HG02885 (cell line): ENCODE results near the gene BMPER.

Experiments
- ATAC-seq: cut with Tn5 transposase; IDR thresholded peaks from one replicate; pipeline ENCODE4 v1.9.1; 2021; ENCODE audit warnings: mild to moderate bottlenecking; ENCODE audit not compliant: unreplicated experiment, poor library complexity

BMPER gene

DNA sequence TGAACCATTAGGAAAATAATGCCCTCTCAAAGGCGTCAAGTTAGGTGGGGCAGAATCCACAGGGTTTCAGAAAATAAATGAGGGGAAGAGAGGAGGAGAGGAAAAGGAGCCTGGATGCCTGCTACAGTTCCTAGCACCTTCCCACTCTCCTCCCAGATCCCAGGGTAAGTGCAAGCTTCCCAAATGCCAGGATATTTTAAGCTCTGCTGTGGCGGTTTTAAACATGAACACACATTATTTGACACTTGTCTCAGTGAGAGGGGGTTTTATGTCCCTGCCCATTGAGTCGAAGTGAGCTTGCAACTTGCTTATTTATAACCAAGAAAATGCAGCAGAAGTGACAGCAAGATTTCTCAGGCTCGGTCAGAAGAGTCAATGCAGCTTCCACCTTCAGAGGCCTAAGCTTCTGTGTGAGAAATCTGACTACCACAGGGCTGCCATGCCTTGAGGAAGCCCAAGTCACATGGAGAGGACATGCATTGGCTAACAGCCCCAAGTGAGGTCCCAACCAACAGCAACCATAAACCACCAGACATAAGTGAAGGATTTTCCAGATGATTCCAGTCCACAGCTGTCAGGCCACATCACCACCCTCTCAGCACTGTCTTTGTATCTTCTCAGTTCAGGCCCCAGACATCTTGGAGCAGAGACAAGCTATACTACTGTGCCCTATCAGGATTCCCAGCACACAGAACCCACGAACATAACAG is 17.9 kb upstream of the BMPER start:
- ATAC-seq = no peak

DNA sequence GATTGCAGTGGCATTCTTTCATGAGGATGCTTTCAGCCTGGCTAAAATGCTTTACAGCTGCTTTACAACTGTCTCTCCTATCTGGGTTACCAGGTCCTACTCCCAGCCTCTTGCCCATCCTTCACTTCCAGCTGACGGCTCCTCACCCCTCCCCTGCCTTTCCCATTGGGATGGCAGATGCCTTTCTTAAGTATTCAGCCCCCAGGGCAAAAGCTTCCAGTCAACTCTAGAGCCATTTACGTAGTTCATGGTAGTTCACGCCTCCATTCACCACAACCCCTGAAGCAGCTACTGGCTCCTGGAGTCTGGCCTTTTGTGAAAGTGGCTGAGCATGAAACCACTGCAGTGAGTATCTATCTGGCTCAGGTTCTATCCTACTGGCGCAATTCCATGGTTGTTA is 17.2 kb upstream of the BMPER start:
- no peak for ATAC-seq

DNA sequence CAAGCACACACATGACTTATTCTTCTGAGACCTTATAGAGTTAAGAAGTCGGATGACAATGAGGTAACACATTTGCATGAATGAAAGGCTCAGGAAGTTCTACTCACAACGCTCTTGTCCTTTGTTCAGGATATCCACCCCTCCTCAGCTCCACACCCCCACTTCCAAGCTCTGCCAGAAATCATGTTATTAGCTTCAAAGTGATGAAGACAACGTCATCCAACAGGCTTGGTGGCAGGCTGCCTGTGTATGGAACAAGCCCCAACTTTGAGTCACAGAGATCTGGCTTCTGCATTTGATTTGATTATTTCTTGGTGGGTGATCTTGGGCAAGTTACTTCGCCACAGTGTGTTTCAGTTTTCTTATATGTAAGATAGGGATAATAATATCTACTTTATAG is 12.4 kb upstream of the BMPER start:
- no peak for ATAC-seq

GRCh38 chr7:33893377-33893776 is 12.0 kb upstream of the BMPER start:
- no peak for ATAC-seq

DNA sequence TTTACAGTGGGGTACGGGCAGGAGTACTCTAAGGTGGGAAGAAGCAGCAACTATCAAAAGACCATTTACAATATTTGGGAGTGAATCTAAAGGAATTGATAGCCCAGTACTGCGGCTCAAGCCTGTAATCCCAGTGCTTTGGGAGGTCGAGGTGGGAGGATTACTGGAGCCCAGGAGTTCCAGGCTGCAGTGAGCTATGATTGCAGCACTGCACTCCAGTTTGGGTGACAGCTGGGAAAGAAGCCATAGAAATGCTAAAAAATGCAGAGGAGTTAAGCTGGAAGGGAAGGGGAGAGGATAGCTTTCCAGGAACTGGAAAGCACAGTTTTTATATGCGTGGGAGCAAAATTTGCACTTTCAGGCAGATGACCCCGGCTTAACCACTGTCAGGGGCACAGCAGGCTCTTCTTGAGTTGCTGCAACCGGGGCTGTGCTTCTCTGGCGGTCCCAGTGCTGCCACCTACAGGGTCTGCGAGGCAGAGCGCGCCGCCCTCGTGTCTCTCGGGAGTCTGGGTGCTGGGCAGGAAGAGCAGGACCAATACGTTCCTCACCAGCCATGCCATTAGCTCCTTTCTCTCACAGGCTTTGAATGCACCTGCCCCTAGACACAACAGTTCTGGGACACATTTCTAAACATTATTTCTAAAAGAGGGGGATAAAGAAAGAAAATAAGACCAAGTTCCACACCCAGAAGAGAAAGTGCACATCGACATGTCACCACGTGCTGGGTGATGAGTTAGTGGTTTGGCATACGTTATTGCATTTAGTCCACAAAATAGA is 10.1 kb upstream of the BMPER start:
- ATAC-seq = peak; percentile 100

DNA sequence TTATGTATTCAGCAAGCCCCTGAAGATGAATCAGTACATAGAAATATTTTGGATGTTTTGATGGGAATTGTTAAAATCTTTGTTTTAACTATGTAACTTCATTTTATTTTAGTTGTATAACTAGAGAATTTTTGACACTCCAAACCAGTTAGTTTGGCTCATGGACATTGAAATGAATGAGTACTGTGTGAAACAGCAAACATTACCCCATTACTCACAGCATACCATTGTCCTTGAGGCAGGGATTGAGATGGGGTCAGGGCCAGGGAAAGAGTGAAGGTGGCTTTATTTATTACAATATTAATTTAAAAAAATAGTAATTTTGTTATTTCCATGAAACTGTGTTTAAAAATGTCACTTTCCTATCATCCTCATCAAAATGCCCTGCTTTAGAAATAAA is 4.8 kb upstream of the BMPER start:
- ATAC-seq = no peak

- ATAC-seq = no peak
Observed at GRCh38 chr7:33901199-33901598, 4.1 kb upstream of the BMPER start.

GRCh38 chr7:33901847-33902246 is 3.5 kb upstream of the BMPER start:
- ATAC-seq = no peak

DNA sequence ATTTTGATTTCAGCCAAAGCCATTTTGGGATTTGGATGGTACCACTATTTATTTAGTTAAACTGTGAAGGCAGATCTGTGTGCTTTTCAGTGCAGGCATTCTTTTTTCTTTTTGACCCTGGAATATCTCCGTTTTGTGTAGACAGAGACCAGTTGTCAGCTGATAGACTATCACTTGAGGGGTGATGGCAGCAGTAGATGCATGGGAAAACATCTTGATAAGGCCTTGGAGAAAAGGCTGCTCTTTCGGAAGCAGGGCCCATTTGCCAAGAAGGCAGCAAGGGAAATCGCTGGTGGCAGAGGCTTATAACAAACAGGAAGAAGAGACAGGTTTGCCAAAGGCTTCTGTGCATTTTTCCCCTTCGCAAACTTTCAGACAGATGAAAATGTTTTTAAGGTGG is 2.6 kb upstream of the BMPER start:
- ATAC-seq = no peak

DNA sequence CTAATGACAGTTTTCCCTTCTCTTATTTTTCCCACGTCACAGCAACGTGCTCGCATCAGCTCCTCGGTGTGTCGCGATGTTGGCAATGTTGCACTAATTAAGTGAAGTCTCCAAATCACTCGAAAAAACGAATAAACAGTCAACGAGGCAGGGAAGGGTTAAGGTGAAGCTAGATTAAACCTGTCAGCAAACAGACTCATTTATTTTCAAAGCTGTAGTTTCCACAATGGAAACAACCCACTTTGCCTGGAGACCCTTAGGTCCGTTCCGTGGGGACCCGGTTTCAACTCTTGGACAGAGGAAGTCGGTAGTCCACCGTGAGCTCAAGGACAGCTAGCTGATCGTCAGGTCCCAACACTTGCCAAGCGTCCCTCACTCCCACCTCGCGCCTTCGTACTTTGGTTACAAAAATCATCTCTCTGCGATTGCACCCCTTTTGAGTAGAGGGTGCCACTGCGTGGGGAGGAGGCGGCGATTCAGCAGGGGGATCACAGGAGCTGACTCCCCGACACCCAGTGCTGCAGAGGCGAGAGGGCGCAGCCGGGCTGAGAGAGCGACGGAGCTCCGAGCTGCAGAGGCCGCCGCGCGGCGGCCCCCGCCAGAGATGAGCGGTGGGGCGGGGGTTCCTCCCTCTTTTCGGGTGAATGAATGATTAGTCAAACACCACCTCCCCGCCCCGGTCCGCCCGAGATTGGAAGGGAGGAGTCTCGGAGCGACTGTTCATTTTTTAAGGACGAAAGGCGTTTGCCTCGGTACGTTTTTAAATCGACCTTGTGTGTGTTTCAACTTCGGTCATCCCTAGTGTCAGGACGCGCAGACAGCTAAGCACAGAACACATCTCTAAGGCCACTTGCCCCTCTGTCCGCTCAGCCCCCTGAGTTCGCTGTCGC is 1.3 kb upstream of the BMPER start:
- ATAC-seq = peak; percentile 42

GRCh38 chr7:33904681-33905388 is 504 bp upstream of the BMPER start:
- peak; percentile 65 for ATAC-seq

GRCh38 chr7:33906697-33907096 is 1.4 kb downstream of the BMPER start:
- ATAC-seq = no peak

- ATAC-seq = no peak
Observed at GRCh38 chr7:33907625-33908024, 2.3 kb downstream of the BMPER start.

- ATAC-seq = no peak
Observed at GRCh38 chr7:33909318-33909717, 4.0 kb downstream of the BMPER start.

DNA sequence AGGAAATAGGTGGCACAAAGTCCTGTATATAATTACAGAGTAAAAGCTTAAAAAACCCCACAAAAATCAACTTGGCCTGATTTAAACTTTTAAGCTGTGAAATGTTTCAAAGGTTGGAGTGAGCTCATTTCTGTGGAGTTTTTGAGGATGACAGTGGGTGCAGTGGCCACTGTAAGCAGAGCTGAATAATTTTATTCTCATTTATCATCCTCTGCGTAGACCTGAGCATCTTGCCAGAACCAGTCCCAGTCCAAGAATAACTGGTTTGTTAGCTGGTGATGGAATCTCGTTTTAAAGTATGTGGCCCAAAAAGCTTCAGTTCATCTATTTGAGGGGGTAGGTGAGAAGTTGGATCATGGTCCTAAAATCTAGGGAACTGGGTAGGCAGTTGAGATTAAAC is 4.4 kb downstream of the BMPER start:
- ATAC-seq = no peak

DNA sequence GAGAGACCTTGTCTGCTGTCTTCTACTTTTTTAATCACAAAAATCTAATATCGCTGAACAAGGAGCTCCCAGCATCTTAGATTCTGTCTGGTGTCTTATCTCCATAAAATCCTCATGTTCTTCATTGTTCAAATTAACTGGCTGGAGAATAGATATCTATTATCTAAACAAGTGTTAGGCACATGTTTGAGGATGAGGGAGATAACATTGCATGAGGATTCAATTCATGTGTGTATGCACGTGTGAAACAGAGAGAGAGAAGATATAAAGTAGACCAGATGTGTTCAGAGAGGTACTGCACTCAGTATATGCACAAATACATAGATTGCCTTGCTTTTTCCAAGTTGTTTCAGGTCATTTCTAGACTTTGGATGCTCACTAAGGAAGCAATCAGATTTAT is 5.4 kb downstream of the BMPER start:
- no peak for ATAC-seq

GRCh38 chr7:33916357-33917081 is 11.2 kb downstream of the BMPER start:
- no peak for ATAC-seq

DNA sequence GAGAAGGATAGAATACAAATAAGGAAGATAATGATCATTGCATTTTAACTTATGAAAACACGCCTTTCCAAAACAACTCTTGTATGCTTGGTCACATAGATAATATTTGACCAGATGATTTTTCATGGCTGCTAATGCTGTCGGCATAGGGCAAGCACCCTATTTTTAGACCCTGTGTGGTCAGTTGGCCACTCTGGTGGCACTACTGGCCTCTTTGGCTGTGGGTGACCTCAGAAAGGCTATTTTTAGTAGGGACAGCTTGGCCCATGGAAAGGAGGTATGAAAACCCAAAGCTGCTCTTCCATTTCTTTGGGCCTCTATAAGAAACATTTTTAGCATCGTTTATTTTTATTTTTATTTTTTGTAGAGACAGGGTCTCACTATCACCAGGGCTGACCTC is 12.3 kb downstream of the BMPER start:
- no peak for ATAC-seq

- no peak for ATAC-seq
Observed at GRCh38 chr7:33918438-33919143, 13.3 kb downstream of the BMPER start.
